Neural cell (in vitro differentiated cells): Measurements from ENCODE around the gene TSPAN15. TPM values are rescaled to one million over a fixed set of nuclear protein-coding genes. Genes with fewer than 3 reads are reported as not detected.
"Not testable (repeated sequence)": the region's sequence is repeated elsewhere in the genome, so short reads cannot be mapped to it uniquely, and the experiment has no call there.

ENCODE experiments used
- H2AFZ ChIP-seq: fragments of 200-600, 300-800 bp; sonication (generic), shearing (Covaris generic); 2 replicates; pipeline ENCODE4 v1.6.0; 2014; ENCODE audit warnings: low read depth, mild to moderate bottlenecking, antibody characterized with exemption, low read length, moderate library complexity
- H3F3A ChIP-seq: fragments of 200-600 bp; shearing (Covaris generic); 2 replicates; pipeline ENCODE4 v1.6.1; 2016; ENCODE audit warnings: mild to moderate bottlenecking, moderate library complexity, mixed read lengths, antibody characterized with exemption, low read length; ENCODE audit not compliant: insufficient read depth, poor library complexity, severe bottlenecking
- H3K27ac ChIP-seq: fragments of 200-600, 300-800 bp; sonication (generic), shearing (Covaris generic); 2 replicates; pipeline ENCODE4 v1.5.1; 2014; ENCODE audit warnings: mild to moderate bottlenecking, low read length, moderate library complexity
- H3K27me3 ChIP-seq: fragments of 300-800, 200-600 bp; sonication (generic), shearing (Covaris generic); 2 replicates; pipeline ENCODE4 v1.6.0; 2014; ENCODE audit warnings: mild to moderate bottlenecking, low read depth, low read length, moderate library complexity; ENCODE audit not compliant: insufficient read depth
- H3K36me3 ChIP-seq: fragments of 300-800, 200-600 bp; sonication (generic), shearing (Covaris generic); 2 replicates; pipeline ENCODE4 v1.5.1; 2014; ENCODE audit warnings: mild to moderate bottlenecking, antibody characterized with exemption, low read length, moderate library complexity; ENCODE audit not compliant: insufficient read depth
- H3K4me2 ChIP-seq: fragments of 300-800, 200-600 bp; sonication (generic), shearing (Covaris generic); 2 replicates; pipeline ENCODE4 v1.6.0; 2014; ENCODE audit warnings: mild to moderate bottlenecking, low read length
- H3K4me3 ChIP-seq: fragments of 300-800, 200-600 bp; sonication (generic), shearing (Covaris generic); 2 replicates; pipeline ENCODE4 v1.5.1; 2014; ENCODE audit warnings: mild to moderate bottlenecking, low read length, moderate library complexity
- H3K79me2 ChIP-seq: fragments of 200-600 bp; shearing (Covaris generic); replicated peaks from 2 replicates; pipeline ENCODE4 v1.6.0; 2014; ENCODE audit warnings: mild to moderate bottlenecking, low read length, moderate library complexity; ENCODE audit not compliant: insufficient read depth
- H3K9ac ChIP-seq: fragments of 300-800, 200-600 bp; sonication (generic), shearing (Covaris generic); 2 replicates; pipeline ENCODE4 v1.6.1; 2016; ENCODE audit warnings: mild to moderate bottlenecking, low read length, mixed read lengths
- H3K9me2 ChIP-seq: fragments of 200-600 bp; shearing (Covaris generic); 2 replicates; pipeline ENCODE4 v1.6.1; 2016; ENCODE audit warnings: mild to moderate bottlenecking, low read length, mixed read lengths; ENCODE audit not compliant: insufficient read depth
- H3K9me3 ChIP-seq: fragments of 200-600, 300-800 bp; sonication (generic), shearing (Covaris generic); 2 replicates; pipeline ENCODE4 v1.6.1; 2016; ENCODE audit warnings: mild to moderate bottlenecking, mixed run types, low read length, moderate library complexity, mixed read lengths
- H4K20me1 ChIP-seq: fragments of 200-600 bp; shearing (Covaris generic); 2 replicates; pipeline ENCODE4 v1.6.1; 2016; ENCODE audit warnings: mild to moderate bottlenecking, mixed run types; ENCODE audit not compliant: insufficient read depth
- EP300 ChIP-seq: fragments of 450-650 bp; conservative IDR thresholded peaks from 2 replicates; pipeline ENCODE4 v1.6.1; 2014; ENCODE audit warnings: antibody characterized with exemption, mild to moderate bottlenecking, moderate library complexity; ENCODE audit not compliant: poor library complexity, severe bottlenecking
- EZH2 ChIP-seq: fragments of 200-600, 300-800 bp; shearing (Covaris generic), sonication (generic); IDR thresholded peaks from 2 replicates; pipeline ENCODE4 v1.6.1; 2014; ENCODE audit warnings: antibody characterized with exemption, low read length, borderline replicate concordance, mild to moderate bottlenecking; ENCODE audit not compliant: insufficient read depth, poor library complexity, severe bottlenecking
- MXI1 ChIP-seq: fragments of 450-650 bp; conservative IDR thresholded peaks from 2 replicates; pipeline ENCODE4 v1.6.1; 2014; ENCODE audit warnings: antibody characterized with exemption, mild to moderate bottlenecking; ENCODE audit not compliant: poor library complexity, severe bottlenecking
- RAD21 ChIP-seq: fragments of 450-650 bp; conservative IDR thresholded peaks from 2 replicates; pipeline ENCODE4 v1.6.1; 2014; ENCODE audit warnings: antibody characterized with exemption, mild to moderate bottlenecking, moderate library complexity
- REST ChIP-seq: IDR thresholded peaks from 2 replicates; pipeline ENCODE4 v1.6.1; 2012; ENCODE audit warnings: borderline replicate concordance
- SMC3 ChIP-seq: fragments of 450-650 bp; conservative IDR thresholded peaks from 2 replicates; pipeline ENCODE4 v1.6.1; 2014; ENCODE audit warnings: antibody characterized with exemption, mild to moderate bottlenecking, moderate library complexity; ENCODE audit not compliant: poor library complexity
- polyA plus RNA-seq: library from polyadenylated mRNA; depleted of rRNA; stranded (reverse); fragments of >200 nt; gene quantifications from 2 replicates; pipeline ENCODE4 v1.2.3, GENCODE V29; 2014
- TF ChIP-seq, protein P1 (sequence below): fragments of 450-650 bp; IDR thresholded peaks from 2 replicates; pipeline ENCODE4 v1.5.1; 2014; ENCODE audit warnings: antibody characterized with exemption, mild to moderate bottlenecking, moderate library complexity; ENCODE audit not compliant: poor library complexity, severe bottlenecking

TSPAN15 gene
- polyA plus RNA-seq, 1 donor from 2014 or later, result 1.2 TPM

- H3K9ac ChIP-seq, result no peak overlapping the region
- no peaks in the 10 kb centered on the region for H4K20me1 ChIP-seq
- H3F3A ChIP-seq, result no peaks in the 10 kb centered on the region
- no peak overlapping the region for H3K4me3 ChIP-seq
- no peak overlapping the region for H3K27ac ChIP-seq
- H3K9me2 ChIP-seq, result no peaks in the 10 kb centered on the region
- H3K27me3 ChIP-seq, result peaks cover 3% of the 10 kb centered on the region
- no peak overlapping the region for H2AFZ ChIP-seq
- no peak overlapping the region for H3K4me2 ChIP-seq
- H3K79me2 ChIP-seq, result no peaks in the 10 kb centered on the region
- no peaks in the 10 kb centered on the region for H3K9me3 ChIP-seq
- no peaks in the 10 kb centered on the region for H3K36me3 ChIP-seq
- no peak for TF ChIP-seq MXI1
- no peak for TF ChIP-seq EP300
- TF ChIP-seq REST, result no peak
- TF ChIP-seq, protein P1, sequence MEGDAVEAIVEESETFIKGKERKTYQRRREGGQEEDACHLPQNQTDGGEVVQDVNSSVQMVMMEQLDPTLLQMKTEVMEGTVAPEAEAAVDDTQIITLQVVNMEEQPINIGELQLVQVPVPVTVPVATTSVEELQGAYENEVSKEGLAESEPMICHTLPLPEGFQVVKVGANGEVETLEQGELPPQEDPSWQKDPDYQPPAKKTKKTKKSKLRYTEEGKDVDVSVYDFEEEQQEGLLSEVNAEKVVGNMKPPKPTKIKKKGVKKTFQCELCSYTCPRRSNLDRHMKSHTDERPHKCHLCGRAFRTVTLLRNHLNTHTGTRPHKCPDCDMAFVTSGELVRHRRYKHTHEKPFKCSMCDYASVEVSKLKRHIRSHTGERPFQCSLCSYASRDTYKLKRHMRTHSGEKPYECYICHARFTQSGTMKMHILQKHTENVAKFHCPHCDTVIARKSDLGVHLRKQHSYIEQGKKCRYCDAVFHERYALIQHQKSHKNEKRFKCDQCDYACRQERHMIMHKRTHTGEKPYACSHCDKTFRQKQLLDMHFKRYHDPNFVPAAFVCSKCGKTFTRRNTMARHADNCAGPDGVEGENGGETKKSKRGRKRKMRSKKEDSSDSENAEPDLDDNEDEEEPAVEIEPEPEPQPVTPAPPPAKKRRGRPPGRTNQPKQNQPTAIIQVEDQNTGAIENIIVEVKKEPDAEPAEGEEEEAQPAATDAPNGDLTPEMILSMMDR, result no peak
- no peak for TF ChIP-seq EZH2
- no peak for TF ChIP-seq RAD21
- no peak for TF ChIP-seq SMC3
Observed at GRCh38 chr10:69446650-69447151, 4.6 kb upstream of the TSPAN15 start.

DNA sequence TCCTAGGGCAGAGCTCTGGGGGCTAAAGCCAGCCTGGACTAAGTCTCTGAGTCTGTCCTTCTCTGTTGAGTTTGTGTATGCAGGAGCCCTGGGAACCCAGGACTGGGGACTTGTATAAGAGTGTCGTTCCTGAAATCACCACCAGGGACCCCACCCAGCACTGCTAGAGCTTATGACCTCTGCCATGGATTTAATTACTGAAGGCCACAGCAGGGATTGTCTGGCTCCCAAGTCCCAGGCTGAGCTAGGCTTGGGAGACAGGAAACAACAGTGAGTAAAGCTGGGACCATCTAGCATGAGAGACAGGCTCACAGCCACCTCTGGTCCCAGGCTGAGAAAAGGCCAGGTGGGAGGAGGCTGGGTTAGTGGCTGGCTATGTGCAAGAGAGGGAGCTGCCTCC, 1.4 kb upstream of the TSPAN15 start:
- Histone ChIP-seq H3K4me2 (no peak overlapping the region), H3K27me3 (peaks cover 11% of the 10 kb centered on the region)

GRCh38 chr10:69450395-69450794, 870 bp upstream of the TSPAN15 start:
- not testable (repeated sequence) for H3K9me3 ChIP-seq, H4K20me1 ChIP-seq, H3K4me2 ChIP-seq, H3K27ac ChIP-seq, H3K79me2 ChIP-seq, H3F3A ChIP-seq, H3K9ac ChIP-seq, H2AFZ ChIP-seq, H3K9me2 ChIP-seq, H3K4me3 ChIP-seq, H3K36me3 ChIP-seq
- peaks cover 11% of the 10 kb centered on the region for H3K27me3 ChIP-seq

More for the DNA sequence above, 1.4 kb upstream of the TSPAN15 start:
- no peaks in the 10 kb centered on the region for H3K9me2 ChIP-seq
- H3K36me3 ChIP-seq, result no peaks in the 10 kb centered on the region
- H3K9me3 ChIP-seq, result no peaks in the 10 kb centered on the region
- H3K79me2 ChIP-seq, result no peaks in the 10 kb centered on the region
- no peak overlapping the region for H3K4me3 ChIP-seq
- H3K27ac ChIP-seq, result no peak overlapping the region
- no peak overlapping the region for H2AFZ ChIP-seq
- no peak for TF ChIP-seq SMC3
- TF ChIP-seq, protein P1, result peak; percentile 26
- TF ChIP-seq EZH2, result no peak
- H3F3A ChIP-seq, result no peaks in the 10 kb centered on the region
- H3K9ac ChIP-seq, result no peak overlapping the region
- H4K20me1 ChIP-seq, result no peaks in the 10 kb centered on the region
